Measurements from ENCODE around the gene CFAP299.

Gene CFAP299

DNA sequence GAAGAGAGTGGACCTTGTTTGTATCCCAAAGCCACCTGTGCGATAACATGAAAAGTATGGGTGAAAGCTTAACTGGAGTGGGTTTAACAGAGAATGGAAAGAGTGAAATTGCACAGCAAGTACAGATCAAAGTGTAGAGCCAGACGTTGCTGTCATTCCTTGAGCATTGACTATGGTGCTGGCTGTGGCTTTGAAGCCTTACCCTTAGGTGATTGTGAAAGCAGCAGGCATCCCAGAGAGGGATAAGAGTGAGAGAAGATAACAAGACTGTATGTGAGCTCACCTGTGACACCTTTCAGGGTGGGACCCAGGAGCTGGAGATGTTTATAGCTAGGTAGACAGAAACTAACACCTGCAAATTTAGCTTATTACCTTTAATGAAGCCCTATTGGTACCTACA lies 77.6 kb downstream of the CFAP299 start:
- no peak overlapping the region for H3K9ac ChIP-seq (ENCODE audit: insufficient read length, low read depth)
- no peaks in the 10 kb centered on the region for H3K27me3 ChIP-seq (ENCODE audit: insufficient read depth, insufficient read length)
- H3K4me1 ChIP-seq (ENCODE audit: insufficient read depth, insufficient read length): no peaks in the 10 kb centered on the region
- no peak for DNase-seq (ENCODE audit: low read depth, low spot score)
- H3K36me3 ChIP-seq (ENCODE audit: insufficient read depth, insufficient read length, low read length): no peaks in the 10 kb centered on the region
- H3K4me3 ChIP-seq (ENCODE audit: insufficient read length, low read depth): no peak overlapping the region
- H3K9me3 ChIP-seq (ENCODE audit: insufficient read depth, low read length): no peaks in the 10 kb centered on the region
- TF ChIP-seq SUZ12 (IDR thresholded peaks at IDR 0.05; ENCODE audit: extremely low read depth, insufficient read depth, insufficient read length) (no peak), ZNF274 (IDR thresholded peaks at IDR 0.05; ENCODE audit: low read depth, low read length) (no peak), YY1 (IDR thresholded peaks at IDR 0.05; ENCODE audit: insufficient read depth, insufficient read length) (no peak)

DNA sequence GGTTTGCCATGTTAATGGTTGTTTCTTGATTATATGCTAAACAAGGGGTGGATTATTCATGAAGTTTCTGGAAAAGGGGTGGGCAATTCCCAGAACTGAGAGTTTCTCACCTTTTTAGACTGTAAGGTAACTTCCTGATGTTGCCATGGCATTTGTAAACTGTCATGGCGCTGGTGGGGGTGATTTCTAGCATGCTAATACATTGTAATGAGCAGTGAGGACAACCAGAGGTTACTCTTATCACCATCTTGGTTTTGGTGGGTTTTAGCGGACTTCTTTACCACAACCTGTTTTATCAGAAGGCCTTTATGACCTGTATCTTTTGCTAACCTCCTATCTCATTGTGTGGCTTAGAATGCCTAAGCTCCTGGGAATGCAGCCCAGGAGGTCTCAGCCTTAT lies 81.5 kb downstream of the CFAP299 start:
- TF ChIP-seq YY1 (IDR thresholded peaks at IDR 0.05; ENCODE audit: insufficient read depth, insufficient read length) (no peak), ZNF274 (IDR thresholded peaks at IDR 0.05; ENCODE audit: low read depth, low read length) (no peak), SUZ12 (IDR thresholded peaks at IDR 0.05; ENCODE audit: extremely low read depth, insufficient read depth, insufficient read length) (no peak)
- DNase-seq (ENCODE audit: low read depth, low spot score): no peak
- Histone ChIP-seq H3K9me3 (ENCODE audit: insufficient read depth, low read length) (no peaks in the 10 kb centered on the region), H3K4me1 (ENCODE audit: insufficient read depth, insufficient read length) (no peaks in the 10 kb centered on the region), H3K9ac (ENCODE audit: insufficient read length, low read depth) (no peak overlapping the region), H3K27me3 (ENCODE audit: insufficient read depth, insufficient read length) (no peaks in the 10 kb centered on the region), H3K4me3 (ENCODE audit: insufficient read length, low read depth) (no peak overlapping the region), H3K36me3 (ENCODE audit: insufficient read depth, insufficient read length, low read length) (no peaks in the 10 kb centered on the region)

DNA sequence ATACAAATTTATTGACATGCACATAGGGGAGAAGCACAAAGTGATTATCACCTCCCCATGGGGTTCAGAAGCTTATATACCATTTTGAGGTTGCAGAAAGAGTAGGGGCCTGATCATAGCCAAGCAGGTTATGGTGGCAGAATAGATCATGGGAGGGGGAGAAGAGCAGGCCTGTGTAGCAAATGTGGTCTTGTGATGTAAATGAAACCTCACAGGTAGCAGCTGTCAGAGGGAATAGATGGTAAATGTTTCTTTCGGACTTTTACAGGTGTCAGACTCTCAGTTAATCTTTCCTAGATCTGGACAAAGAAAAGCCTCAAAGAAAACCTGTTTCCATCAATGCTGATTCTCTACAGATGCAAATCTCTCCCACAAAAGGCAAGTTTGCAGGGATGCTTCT lies 84.4 kb downstream of the CFAP299 start:
- Histone ChIP-seq H3K4me3 (ENCODE audit: insufficient read length, low read depth) (no peak overlapping the region), H3K4me1 (ENCODE audit: insufficient read depth, insufficient read length) (no peaks in the 10 kb centered on the region), H3K27me3 (ENCODE audit: insufficient read depth, insufficient read length) (no peaks in the 10 kb centered on the region), H3K9me3 (ENCODE audit: insufficient read depth, low read length) (no peaks in the 10 kb centered on the region), H3K9ac (ENCODE audit: insufficient read length, low read depth) (no peak overlapping the region), H3K36me3 (ENCODE audit: insufficient read depth, insufficient read length, low read length) (no peaks in the 10 kb centered on the region)
- TF ChIP-seq ZNF274 (IDR thresholded peaks at IDR 0.05; ENCODE audit: low read depth, low read length): no peak
- TF ChIP-seq YY1 (IDR thresholded peaks at IDR 0.05; ENCODE audit: insufficient read depth, insufficient read length): no peak
- no peak for TF ChIP-seq SUZ12 (IDR thresholded peaks at IDR 0.05; ENCODE audit: extremely low read depth, insufficient read depth, insufficient read length)
- DNase-seq (ENCODE audit: low read depth, low spot score): no peak

DNA sequence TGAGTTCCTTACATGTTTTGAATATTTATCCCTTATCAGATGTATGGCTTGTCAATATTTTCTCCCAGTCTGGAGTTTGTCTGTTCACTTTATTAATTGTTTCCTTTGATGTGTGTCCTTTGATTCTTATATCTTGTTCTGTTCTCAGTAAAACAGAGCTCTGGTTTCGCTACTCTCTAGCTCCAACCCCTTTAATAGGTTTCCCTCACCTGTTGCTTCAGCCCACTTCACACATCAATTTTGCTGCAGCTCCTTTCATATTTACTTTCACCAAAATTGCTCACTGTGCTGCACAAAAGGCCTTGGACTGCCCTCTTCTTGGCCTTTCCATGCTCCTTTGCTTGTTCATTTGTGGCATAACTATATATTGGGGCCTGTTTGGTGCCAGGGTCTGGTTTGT lies 85.1 kb downstream of the CFAP299 start:
- Histone ChIP-seq H3K36me3 (ENCODE audit: insufficient read depth, insufficient read length, low read length) (no peaks in the 10 kb centered on the region), H3K4me3 (ENCODE audit: insufficient read length, low read depth) (no peak overlapping the region), H3K27me3 (ENCODE audit: insufficient read depth, insufficient read length) (no peaks in the 10 kb centered on the region), H3K9ac (ENCODE audit: insufficient read length, low read depth) (no peak overlapping the region), H3K9me3 (ENCODE audit: insufficient read depth, low read length) (no peaks in the 10 kb centered on the region), H3K4me1 (ENCODE audit: insufficient read depth, insufficient read length) (no peaks in the 10 kb centered on the region)
- DNase-seq (ENCODE audit: low read depth, low spot score): no peak
- TF ChIP-seq ZNF274 (IDR thresholded peaks at IDR 0.05; ENCODE audit: low read depth, low read length): no peak
- TF ChIP-seq YY1 (IDR thresholded peaks at IDR 0.05; ENCODE audit: insufficient read depth, insufficient read length): no peak
- no peak for TF ChIP-seq SUZ12 (IDR thresholded peaks at IDR 0.05; ENCODE audit: extremely low read depth, insufficient read depth, insufficient read length)

DNA sequence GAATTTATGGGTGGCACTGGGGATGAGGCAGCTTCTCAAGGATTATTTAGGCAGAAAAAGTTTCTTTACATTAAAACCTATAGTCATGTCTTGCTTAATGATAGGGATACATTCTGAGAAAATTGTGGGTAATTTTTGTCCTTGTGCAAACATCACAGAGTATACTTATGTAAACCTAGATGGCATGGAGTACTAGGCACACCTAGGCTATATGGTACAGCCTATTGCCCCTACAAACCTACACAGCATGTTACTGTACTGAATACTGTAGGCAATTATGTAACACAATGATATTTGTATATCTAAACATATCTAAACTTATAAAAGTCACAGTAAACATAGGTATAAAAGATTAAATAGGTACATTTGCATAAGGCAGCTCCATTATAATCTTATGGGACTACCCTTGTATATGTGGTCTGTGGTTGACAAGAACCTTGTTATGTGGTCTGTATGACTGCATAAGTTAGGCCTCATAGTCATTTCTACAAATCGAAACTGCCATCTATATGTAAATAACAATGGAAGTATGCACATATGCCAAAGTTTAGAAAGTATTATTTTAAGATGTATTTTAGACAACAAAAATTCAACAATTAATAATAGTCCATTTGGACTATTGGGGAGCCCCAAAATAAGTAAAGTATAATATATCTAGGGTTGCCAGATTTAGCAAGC lies 87.3 kb downstream of the CFAP299 start:
- H3K36me3 ChIP-seq (ENCODE audit: insufficient read depth, insufficient read length, low read length): no peaks in the 10 kb centered on the region
- no peak overlapping the region for H3K4me3 ChIP-seq (ENCODE audit: insufficient read length, low read depth)
- no peak for DNase-seq (ENCODE audit: low read depth, low spot score)
- H3K27me3 ChIP-seq (ENCODE audit: insufficient read depth, insufficient read length): no peaks in the 10 kb centered on the region
- no peaks in the 10 kb centered on the region for H3K9me3 ChIP-seq (ENCODE audit: insufficient read depth, low read length)
- no peak overlapping the region for H3K9ac ChIP-seq (ENCODE audit: insufficient read length, low read depth)
- TF ChIP-seq YY1 (IDR thresholded peaks at IDR 0.05; ENCODE audit: insufficient read depth, insufficient read length) (no peak), ZNF274 (IDR thresholded peaks at IDR 0.05; ENCODE audit: low read depth, low read length) (no peak)
- no peaks in the 10 kb centered on the region for H3K4me1 ChIP-seq (ENCODE audit: insufficient read depth, insufficient read length)

DNA sequence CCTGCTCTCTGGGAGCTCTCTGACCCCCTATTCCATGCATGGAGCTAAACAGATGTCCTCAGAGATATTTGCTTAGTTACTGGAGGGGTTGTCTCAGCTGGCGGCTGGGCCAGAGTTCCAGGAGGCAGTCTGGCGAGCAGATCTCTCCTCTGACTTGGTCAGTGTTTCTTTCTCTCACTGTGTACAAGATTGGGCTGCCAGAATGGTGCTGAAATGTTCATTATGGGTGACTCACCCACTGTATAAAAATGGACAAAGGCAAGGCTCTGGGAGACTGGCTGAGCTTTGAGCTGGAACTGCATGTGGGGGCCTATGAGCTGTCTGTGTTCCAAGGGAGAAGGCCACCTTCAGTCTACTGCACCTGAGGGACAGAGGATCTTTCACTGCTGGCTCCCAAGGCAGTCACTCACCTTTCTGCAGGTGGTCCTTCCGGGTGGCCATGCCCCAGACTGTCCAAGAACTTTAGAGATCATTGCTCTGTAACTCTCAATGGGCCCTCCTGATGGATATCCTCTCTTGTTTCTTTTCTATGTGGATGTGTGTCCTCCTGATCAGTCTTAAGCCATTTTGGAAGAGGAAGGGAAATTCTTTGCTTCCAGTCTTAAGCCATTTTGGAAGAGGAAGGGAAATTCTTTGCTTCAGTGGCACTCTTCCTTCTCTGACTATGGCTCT lies 88.2 kb downstream of the CFAP299 start:
- Histone ChIP-seq H3K36me3 (ENCODE audit: insufficient read depth, insufficient read length, low read length) (no peaks in the 10 kb centered on the region), H3K4me1 (ENCODE audit: insufficient read depth, insufficient read length) (no peaks in the 10 kb centered on the region), H3K27me3 (ENCODE audit: insufficient read depth, insufficient read length) (no peaks in the 10 kb centered on the region), H3K4me3 (ENCODE audit: insufficient read length, low read depth) (no peak overlapping the region), H3K9me3 (ENCODE audit: insufficient read depth, low read length) (no peaks in the 10 kb centered on the region), H3K9ac (ENCODE audit: insufficient read length, low read depth) (no peak overlapping the region)
- no peak for DNase-seq (ENCODE audit: low read depth, low spot score)
- no peak for TF ChIP-seq YY1 (IDR thresholded peaks at IDR 0.05; ENCODE audit: insufficient read depth, insufficient read length)
- TF ChIP-seq SUZ12 (IDR thresholded peaks at IDR 0.05; ENCODE audit: extremely low read depth, insufficient read depth, insufficient read length): no peak
- no peak for TF ChIP-seq ZNF274 (IDR thresholded peaks at IDR 0.05; ENCODE audit: low read depth, low read length)

DNA sequence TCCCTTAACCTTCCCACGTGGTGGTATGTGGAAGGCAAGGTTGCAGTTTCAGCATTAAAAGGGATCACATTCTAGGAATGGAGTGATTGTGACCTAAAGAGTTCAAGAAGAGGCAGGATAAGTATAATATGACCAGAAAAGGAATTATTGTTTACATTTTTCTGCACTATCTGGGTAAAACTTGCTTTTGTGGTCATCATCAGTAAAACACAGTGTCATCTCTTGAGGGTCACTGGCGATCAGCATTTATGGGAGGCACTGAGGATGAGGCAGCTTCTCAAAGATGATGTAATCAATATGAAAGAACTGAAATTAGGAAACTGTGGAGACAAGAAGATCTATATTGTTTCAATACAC lies 88.7 kb downstream of the CFAP299 start:
- Histone ChIP-seq H3K9ac (ENCODE audit: insufficient read length, low read depth) (no peak overlapping the region), H3K27me3 (ENCODE audit: insufficient read depth, insufficient read length) (no peaks in the 10 kb centered on the region), H3K36me3 (ENCODE audit: insufficient read depth, insufficient read length, low read length) (no peaks in the 10 kb centered on the region), H3K4me3 (ENCODE audit: insufficient read length, low read depth) (no peak overlapping the region), H3K9me3 (ENCODE audit: insufficient read depth, low read length) (no peaks in the 10 kb centered on the region), H3K4me1 (ENCODE audit: insufficient read depth, insufficient read length) (no peaks in the 10 kb centered on the region)
- TF ChIP-seq ZNF274 (IDR thresholded peaks at IDR 0.05; ENCODE audit: low read depth, low read length) (no peak), SUZ12 (IDR thresholded peaks at IDR 0.05; ENCODE audit: extremely low read depth, insufficient read depth, insufficient read length) (no peak), YY1 (IDR thresholded peaks at IDR 0.05; ENCODE audit: insufficient read depth, insufficient read length) (no peak)
- DNase-seq (ENCODE audit: low read depth, low spot score): no peak
